C4-2B (cell line): Measurements from ENCODE around the gene TNFRSF19.
"Not testable (repeated sequence)": the region's sequence is repeated elsewhere in the genome, so short reads cannot be mapped to it uniquely, and the experiment has no call there.

Source experiments
- CTCF ChIP-seq: fragments of 450-650 bp; conservative IDR thresholded peaks from 2 replicates; pipeline ENCODE4 v1.5.1; 2017; ENCODE audit warnings: mild to moderate bottlenecking
- ZFX ChIP-seq: fragments of 450-650 bp; IDR thresholded peaks from 2 replicates; pipeline ENCODE4 v1.6.1; 2017

- not testable (repeated sequence) for TF ChIP-seq CTCF, ZFX
Observed at GRCh38 chr13:23677679-23678288, 107.6 kb downstream of the TNFRSF19 start.
